SH-SY5Y (cell line): ENCODE measurements around the gene DPP6.

Experiments used
- GATA2 ChIP-seq: IDR thresholded peaks from 2 replicates; pipeline ENCODE4 v1.6.1; 2011; ENCODE audit warnings: mild to moderate bottlenecking, low read depth, low read length
- GATA3 ChIP-seq: IDR thresholded peaks from 2 replicates; pipeline ENCODE4 v1.6.1; 2011; ENCODE audit warnings: low read depth, mild to moderate bottlenecking, low read length, moderate library complexity

- no peak for TF ChIP-seq GATA2
- TF ChIP-seq GATA3: no peak
These were observed 571.2 kb downstream of the DPP6 start for GRCh38 chr7:154623399-154623798.
